ENCODE measurements around the gene TCF7L2.

- TF ChIP-seq CTCF (IDR thresholded peaks at IDR 0.05) (no peak), POLR2A (IDR thresholded peaks at IDR 0.05) (no peak)
Observed at GRCh38 chr10:113000876-113001598, 51.0 kb downstream of the TCF7L2 start.

All from ovary (tissue), 3 donors.